Measurements from ENCODE around the gene CRAMP1.

Gene CRAMP1

DNA sequence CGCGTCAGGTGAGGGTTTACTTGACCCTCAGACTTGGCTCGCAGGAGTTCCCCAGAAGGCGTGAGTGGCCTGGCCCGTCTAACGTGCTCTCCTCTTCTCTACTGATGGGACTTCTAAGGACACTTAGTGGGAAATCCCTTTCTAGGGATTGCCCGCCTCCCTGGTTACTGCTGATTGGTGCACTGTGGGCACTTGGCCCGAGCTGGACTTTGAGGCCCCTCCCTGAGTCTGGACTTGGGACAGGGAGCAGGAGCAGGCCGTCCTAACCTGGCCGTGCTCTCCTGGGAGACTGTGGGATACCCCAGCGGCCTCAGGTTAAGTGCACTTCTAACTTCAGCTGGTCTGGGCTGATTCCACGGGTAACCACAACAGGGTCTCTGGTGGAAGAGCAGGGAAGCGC is 15.0 kb upstream of the CRAMP1 start:
- DNase-seq = no peak

GRCh38 chr16:1601031-1601430 is 11.1 kb upstream of the CRAMP1 start:
- DNase-seq = no peak

DNA sequence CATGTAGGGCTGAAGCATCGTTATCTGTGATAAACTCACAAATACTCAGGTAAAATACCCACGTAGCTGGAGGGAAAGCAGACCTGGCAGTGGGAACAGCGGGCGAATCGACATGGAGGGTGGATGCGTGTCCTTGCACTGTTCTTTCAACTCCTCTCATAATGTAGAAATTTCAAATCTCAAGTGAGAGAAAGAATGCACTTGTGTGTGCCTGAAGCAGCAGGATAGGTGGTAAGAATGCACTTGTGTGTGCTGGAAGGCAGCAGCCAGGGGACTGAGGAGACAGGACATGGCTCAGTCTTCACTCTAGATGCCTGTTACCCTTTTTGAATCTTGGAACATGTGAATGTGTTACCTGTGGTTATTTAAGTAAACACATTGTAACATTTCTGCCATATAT is 10.7 kb upstream of the CRAMP1 start:
- no peak for DNase-seq

DNA sequence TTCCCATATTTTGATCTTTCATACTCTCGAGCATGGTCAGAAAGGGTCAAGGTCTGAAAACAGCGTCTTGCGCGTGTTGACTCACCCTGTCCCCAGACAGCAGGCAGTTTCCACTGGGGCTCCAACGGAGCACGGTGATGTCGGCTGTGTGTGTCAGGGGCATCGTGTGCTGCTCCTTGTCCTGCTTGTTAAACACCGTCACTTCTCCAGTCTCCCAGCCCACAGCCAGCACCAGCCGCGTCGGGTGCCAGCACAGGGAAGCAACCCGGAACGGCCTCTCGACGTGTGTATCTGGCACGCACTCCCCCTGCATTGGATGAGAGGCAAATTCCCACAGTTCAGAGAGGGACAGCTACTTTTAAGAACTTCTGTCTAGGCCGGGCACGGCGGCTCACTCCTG is 9.9 kb upstream of the CRAMP1 start:
- no peak for DNase-seq

- DNase-seq = no peak
Observed at GRCh38 chr16:1606774-1607173, 5.4 kb upstream of the CRAMP1 start.

DNA sequence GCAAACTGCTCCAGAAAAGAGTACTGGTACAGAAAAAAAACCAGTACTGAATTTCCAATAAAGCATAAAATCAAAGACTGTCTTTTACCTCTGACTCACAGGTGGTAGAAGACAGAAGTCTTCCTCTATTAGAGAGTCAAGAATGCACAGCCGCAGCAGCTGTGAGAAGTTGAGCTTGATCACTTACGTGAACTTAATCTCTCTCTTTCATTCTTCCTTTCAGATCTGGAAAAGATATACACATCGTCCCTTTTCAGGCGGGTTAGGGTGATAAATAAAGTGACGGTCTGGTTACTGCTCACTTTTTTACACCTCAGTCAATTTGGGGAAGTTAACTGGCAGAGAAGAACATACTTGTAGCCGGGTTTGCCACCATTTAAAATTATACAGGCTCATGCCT is 4.2 kb upstream of the CRAMP1 start:
- no peak for DNase-seq

DNA sequence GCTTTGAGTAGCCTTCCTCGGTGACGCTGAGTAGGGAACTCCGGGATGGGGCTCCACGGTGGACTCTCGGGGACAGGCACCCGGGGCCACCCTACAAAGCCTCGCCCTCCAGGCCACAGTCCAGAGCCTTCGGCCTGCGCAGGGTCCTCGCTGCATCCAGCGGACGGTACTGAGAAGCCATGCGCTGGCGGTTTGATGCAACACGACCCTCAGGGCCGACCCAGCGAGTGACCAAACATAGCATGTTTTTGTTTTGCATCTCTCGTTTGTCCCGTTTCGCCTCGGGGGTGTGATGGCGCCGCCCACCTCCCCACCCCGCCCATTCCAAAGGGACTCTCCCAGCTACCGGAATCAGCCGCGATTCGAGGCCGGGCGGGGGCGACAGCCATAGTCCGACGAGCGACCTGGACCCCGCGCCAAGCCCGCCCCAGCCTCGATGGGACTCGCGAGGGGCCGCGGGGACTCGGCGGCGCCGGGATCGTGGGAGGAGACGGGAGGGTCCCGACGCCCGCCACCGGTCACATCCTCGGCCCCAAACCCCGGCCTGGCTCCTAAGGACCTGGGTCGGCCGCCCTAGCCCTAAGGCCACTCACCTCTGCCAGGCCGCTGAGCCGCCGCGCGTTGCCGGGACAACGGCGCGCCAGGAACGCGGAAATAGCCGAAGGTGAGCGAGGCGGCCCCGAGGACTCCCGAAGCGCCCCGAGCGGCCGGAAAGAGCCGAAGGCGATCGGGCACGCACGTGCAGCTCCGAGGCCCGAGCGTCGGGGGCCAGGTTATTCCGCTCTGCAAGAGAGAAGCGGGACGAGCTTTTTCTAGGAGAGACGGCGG is 1.9 kb upstream of the CRAMP1 start:
- peak; percentile 65 to 90 for DNase-seq

GRCh38 chr16:1610899-1611632 is 1.1 kb upstream of the CRAMP1 start:
- DNase-seq = no peak

DNA sequence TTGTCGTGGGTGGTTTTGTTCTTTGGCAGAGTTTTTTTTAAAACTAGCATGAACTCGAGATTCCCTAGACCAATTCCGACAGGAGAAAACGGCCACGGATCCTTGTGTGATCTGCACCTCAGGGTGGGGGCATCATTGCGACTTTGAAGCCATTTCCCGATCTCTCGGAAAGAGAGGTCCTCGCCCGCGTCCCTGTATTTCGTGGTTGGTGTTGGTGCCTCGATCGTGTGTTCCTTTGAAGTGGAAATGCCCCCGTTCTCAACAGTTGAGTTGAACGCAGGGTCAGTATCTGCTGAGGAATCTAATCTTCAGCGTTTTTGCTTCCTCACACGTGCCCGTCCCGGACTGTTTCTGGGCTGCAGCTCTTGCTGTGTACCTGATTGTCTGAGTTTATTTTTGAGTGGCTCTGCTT is 1.1 kb downstream of the CRAMP1 start:
- DNase-seq = peak in 1 of 2 donors; percentile 7

DNA sequence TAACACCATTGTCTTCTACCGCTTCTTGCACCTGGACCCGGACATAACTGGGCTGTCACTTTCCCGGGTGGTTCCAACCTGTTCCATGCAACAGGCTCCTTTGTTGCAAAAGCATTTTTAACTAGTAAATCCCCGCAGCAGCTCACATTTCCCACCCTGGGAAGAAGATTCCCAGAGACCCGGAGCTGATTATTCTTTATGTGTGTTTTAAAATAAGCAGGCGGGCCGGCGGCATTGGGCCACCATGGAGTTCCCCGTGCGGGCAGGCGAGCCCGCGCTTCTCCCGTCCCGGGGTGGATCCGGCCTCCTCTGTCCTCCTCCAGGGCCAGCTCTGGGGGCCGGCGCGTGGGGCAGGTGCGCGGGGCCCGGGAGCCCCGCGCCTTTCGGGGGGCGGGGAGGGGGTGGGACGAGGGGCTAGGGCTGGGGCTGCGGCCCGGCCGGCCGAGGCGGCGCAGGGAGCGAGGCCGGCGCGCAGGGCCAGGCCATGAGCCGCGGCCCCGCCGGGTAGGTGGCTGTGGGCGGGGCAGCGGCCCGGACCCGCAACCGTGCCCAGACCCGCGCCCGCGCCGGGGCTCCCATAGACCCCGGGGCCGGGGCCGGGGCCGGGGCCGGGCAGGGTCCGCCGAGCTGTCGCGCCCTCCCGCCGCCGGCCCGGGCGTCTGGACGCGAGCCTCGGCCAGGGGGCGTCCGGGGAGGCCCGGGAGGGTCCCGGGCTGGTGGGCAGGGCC is 1.7 kb downstream of the CRAMP1 start:
- DNase-seq = peak; percentile 45 to 66

DNA sequence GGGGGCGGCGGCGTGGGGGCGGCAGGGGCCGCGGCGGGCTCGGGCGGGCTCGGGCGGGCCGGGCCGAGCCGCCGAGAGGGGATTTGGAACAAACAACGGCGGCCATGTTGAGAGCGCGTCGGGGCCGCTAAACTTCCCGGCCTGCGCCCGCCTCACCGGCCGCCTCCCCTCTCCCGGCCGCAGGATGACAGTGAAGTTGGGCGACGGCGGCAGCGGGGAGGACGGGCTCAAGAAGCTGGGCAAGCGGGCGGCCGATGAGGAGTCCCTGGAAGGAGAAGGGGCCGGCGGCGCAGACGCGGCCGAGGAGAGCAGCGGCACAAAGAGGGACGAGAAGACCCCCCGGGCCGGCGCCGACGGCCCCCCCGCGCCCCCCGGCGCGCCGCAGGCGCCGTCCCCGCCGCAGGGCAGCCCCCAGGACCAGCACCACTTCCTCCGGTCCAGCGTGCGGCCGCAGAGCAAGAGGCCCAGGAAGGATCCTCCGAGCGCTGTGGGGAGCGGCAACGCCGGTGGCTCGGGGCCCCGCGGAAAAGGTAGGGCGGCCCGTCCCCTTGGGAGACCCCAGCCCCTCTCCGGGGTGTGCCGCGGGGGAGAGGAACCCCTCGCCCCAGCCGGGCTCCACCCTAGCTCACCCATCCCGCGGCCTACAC is 2.4 kb downstream of the CRAMP1 start:
- DNase-seq = peak; percentile 18 to 42

DNA sequence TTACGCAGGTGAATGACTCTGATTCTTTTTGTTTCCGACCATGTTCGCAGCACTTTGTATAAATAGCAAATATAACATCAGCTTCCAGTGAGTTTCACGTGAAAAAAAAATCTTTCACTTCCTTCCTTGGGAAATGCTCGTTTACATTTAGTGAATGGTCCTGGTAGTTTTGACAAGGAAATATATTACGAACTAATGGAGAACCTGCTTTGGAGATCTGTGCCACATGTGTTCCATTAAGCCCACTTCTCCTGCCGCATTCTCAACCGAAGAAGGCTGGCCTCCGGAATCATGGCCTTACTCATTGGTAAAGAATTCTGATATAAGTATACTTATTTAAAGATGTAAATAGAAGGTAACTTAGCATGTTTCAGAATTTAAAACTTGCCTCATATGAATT is 3.6 kb downstream of the CRAMP1 start:
- DNase-seq = no peak

DNA sequence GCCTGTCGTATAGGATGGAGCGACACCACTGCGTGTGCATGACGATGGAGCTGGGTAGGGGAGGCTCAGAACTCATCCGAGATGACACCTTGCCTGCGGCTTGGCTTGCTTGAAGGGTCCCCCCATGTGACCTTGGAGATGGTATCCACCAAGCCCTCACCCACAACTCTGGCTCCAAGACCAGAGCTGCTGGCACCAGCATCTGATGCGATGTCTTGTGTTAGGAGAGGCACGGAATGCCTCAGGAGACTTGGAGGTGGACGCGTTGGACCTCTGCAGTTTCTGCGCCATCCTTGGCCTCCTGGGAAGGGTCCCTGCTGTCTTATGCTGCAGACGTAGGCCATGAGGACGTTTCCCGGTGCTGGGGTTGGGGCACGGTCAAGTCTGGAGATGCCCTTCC is 7.8 kb downstream of the CRAMP1 start:
- DNase-seq = no peak

GRCh38 chr16:1620391-1620790 is 8.2 kb downstream of the CRAMP1 start:
- no peak for DNase-seq

DNA sequence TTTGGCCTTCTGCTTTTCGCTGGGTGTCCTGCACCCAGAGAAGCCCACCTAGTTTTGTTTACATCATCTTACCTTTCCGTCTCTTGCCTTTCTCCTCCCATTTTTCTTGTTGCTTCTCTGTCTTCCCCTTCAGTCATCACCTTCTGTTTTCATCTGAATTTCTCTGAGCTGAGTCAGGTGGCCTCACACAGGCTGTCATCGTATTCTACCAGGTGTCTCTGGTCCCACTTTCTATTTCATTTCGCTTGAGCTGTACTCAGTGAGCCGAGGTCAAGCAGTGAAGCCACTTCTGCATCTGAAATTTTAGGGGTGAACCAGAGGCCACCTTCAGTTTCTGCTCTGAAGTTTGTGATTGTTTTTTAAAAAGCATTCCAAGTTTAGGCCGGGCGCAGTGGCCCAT is 9.7 kb downstream of the CRAMP1 start:
- no peak for DNase-seq

DNA sequence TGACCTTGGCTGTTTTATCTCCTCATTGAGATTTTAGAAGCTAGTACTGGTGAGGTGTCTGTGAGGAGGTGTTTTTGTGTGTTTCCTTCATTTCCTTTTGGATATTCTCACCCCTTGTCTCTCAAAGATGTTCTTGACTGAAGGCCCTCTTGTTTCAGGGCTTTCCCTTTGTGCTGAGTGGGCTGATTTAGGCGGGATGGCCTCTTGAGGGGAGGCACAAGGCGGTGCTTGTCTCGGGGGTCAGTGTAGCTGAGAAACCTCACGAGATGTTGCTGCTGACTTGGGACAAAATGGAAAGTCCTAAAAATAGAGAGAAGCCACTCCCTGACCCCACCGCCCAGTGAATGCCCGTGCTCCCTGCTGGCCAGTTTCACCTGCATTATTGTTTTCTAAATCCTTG is 14.2 kb downstream of the CRAMP1 start:
- no peak for DNase-seq

DNA sequence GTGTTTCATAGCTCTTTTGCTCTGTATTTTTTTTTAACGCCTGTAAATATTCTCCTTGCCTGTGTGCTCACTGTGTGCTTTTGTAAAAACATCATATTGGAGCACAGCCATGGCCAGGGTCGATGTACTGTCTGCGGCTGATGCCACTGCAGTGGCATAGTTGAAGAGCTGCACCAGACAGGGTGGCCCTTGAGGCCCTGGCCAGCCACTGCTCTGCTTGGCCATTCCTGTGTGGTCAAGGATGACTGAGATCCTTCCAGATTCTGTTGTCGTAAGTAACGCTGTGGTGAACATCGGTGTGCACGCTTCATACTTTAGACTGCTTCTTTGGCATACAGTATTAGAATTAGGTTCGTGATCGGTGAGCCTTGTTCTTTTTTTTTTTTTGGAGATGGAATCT is 14.6 kb downstream of the CRAMP1 start:
- no peak for DNase-seq

DNA sequence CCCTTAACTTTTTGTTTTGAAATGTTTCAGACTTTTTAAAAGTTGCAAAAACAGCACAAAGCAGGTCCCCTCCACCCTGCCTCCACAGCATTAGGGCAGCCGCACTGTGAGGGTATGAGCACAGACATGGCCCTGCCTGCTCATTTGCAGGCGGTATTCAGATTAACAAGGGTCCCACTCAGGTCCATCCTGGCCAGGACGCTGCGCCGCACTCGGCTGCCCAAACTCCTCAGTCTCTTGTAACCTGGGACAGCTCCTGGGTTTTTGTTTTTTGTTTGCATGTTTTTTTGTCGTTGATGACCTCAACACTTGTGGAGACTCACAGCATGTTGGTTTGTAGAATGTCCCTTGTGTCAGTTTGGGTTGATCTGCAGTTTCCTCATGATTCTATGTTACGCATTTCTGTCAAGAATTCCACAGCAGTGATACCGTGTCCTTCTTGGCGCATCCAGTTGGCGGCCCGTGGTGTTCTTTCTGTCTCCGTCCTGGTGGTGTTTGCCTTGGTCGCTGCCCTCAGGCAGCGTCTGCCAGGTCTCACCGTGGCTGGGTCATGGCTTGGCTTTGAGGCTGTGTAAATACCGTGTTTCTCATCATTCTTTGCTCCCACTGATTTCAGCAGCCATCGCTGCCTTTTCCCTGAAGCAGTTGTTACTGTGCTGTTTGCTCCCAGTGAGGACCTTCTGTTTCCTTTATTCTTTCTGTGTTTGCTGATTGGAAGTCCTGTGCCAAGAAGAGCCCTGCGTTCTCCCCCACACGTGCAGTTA is 18.5 kb downstream of the CRAMP1 start:
- DNase-seq = no peak

GRCh38 chr16:1631230-1631629 is 19.1 kb downstream of the CRAMP1 start:
- DNase-seq = no peak

DNA sequence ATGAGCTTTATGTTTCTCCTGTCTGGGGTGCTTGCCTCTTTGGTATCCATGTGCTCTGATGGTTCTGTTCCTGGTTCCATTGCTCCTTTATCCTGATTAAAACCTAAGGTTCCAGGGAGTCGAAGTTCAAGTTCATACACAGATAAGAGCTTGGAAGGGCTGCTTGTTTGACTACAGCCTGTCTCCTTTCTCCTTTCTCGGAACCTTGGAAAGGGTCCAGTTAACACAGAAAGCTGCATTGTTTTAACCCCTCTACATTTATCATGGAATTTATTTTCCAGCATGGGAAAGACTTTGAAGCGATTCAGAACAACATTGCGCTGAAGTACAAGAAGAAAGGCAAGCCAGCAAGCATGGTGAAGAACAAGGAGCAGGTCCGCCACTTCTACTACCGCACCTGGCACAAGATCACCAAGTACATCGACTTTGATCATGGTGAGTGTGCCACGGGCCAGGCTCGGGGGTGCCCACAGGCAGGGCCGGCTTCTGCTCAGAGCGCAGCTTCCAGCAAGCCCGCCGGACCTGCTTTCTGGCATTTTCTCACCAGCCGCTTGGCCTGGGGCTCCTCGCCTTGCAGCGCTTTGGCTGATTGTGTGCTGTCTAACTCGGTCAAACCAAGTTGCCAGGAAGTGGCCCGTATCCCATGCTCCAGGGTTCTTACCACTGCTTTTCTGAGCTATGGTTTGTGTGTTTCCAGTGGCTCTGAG is 19.9 kb downstream of the CRAMP1 start:
- DNase-seq = no peak

- no peak for DNase-seq
Observed at GRCh38 chr16:1632638-1632970, 20.4 kb downstream of the CRAMP1 start.

DNA sequence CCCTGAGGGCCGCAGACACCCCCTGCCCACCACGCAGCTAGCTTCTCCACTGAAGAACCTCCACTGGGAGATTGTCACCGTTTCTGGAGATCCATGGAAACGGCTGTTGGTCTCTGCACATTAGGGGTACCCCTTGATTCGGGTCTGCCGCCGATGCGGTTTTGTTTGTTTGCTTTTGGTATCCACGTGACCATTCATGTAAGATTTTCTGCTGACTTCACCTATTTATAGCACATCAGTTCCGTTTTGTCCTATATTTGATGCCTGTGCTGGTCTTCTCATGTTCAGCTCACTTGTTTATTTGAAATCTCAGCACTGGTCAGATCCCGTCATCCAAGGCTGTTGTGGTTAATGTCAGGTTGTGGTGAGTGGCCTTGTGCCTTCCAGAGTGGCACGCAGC is 21.1 kb downstream of the CRAMP1 start:
- no peak for DNase-seq
